Measurements from ENCODE around the gene DNAH9. TPM values are rescaled to one million over a fixed set of nuclear protein-coding genes. Genes with fewer than 3 reads are reported as not detected.

DNAH9 gene
- total and polyA plus RNA-seq, 2 of the 8 experiments (the other 6 are each of a cell fraction or from before 2014, with no cell fraction given): 0.21 to 0.86 TPM

GRCh38 chr17:11643851-11644250 is 45.6 kb downstream of the DNAH9 start:
- H3K23me2 ChIP-seq (ENCODE audit: low read depth, low read length): no peaks in the 10 kb centered on the region
- no peak overlapping the region for H2AFZ ChIP-seq (ENCODE audit: low read length)
- no peaks in the 10 kb centered on the region for H3K79me2 ChIP-seq (ENCODE audit: control insufficient read depth in 1 of 2, insufficient read depth in 2 of 2, low read length in 2 of 2)
- H3K4me2 ChIP-seq (ENCODE audit: insufficient read depth in 1 of 2, low read depth in 2 of 2, low read length in 2 of 2): no peak overlapping the region
- H3K79me1 ChIP-seq (ENCODE audit: low read depth, low read length): no peaks in the 10 kb centered on the region
- H3K56ac ChIP-seq (replicated peaks; ENCODE audit: insufficient read length, low read depth, low read length): no peak overlapping the region
- H3K9ac ChIP-seq (replicated peaks in 1 of 4; ENCODE audit: extremely low read depth in 1 of 4, low read depth in 3 of 4, low read length in 3 of 4): no peak overlapping the region
- 94% methylated on average over 7 of the region's 7 CpGs; no CpG with 5 or more reads in 1 of the 2 experiments for WGBS, 2 experiments (ENCODE audit: extremely low coverage in 1 of 2, insufficient coverage in 1 of 2, insufficient read length in 1 of 2, insufficient replicate concordance in 2 of 2, low coverage in 1 of 2, low lambda C conversion rate in 2 of 2, missing lambda C conversion rate in 1 of 2)
- H4K91ac ChIP-seq (replicated peaks; ENCODE audit: insufficient read length, low read length): no peak overlapping the region
- no peak overlapping the region for H2BK20ac ChIP-seq (ENCODE audit: low read length)
- H4K5ac ChIP-seq (ENCODE audit: insufficient read length, low read depth, low read length): no peak overlapping the region
- no peak for FAIRE-seq
- no peak overlapping the region for H4K8ac ChIP-seq (ENCODE audit: extremely low read depth, insufficient read depth, low read length)
- POLR2A ChIA-PET (ENCODE audit: partially characterized antibody): no interaction called here
- H4K20me1 ChIP-seq (replicated peaks in 1 of 2; ENCODE audit: control insufficient read depth in 1 of 2, insufficient read depth in 2 of 2, low read length in 2 of 2): no peaks in the 10 kb centered on the region
- no peak overlapping the region for H2BK15ac ChIP-seq (ENCODE audit: low read length)
- no peak for DNase-seq (ENCODE audit: low read depth in 1 of 2, low spot score in 2 of 2)
- no peak overlapping the region for H3K23ac ChIP-seq (ENCODE audit: insufficient read length)
- no peaks in the 10 kb centered on the region for H3K27me3 ChIP-seq (replicated peaks in 1 of 4; ENCODE audit: control insufficient read depth in 3 of 4, extremely low read depth in 1 of 4, insufficient read depth in 3 of 4, low read length in 3 of 4)
- no peaks in the 10 kb centered on the region for H3K36me3 ChIP-seq (ENCODE audit: control insufficient read depth in 2 of 4, insufficient read depth in 4 of 4, low read length in 3 of 4)
- no peaks in the 10 kb centered on the region for H3K4me1 ChIP-seq (replicated peaks in 1 of 4; ENCODE audit: control insufficient read depth in 3 of 4, insufficient read depth in 4 of 4, low read length in 3 of 4)
- H3K9me3 ChIP-seq (ENCODE audit: insufficient read depth in 2 of 2, low read depth in 1 of 2, low read length in 1 of 2): no peaks in the 10 kb centered on the region
- H2BK5ac ChIP-seq (ENCODE audit: low read depth, low read length): no peak overlapping the region
- no peak overlapping the region for H2BK12ac ChIP-seq (ENCODE audit: low read depth, low read length)
- no peak overlapping the region for H3K4me3 ChIP-seq (ENCODE audit: extremely low read depth in 1 of 4, insufficient read depth in 2 of 4, low read depth in 3 of 4, low read length in 4 of 4)
- H3K18ac ChIP-seq (ENCODE audit: extremely low read depth, low read length): no peak overlapping the region
- no peak overlapping the region for H3K27ac ChIP-seq (ENCODE audit: low read depth, low read length)
- no peak overlapping the region for H3K4ac ChIP-seq (replicated peaks; ENCODE audit: insufficient read length, low read depth, low read length)
- H3K14ac ChIP-seq (ENCODE audit: insufficient read length): no peak overlapping the region
- H2AK5ac ChIP-seq (ENCODE audit: low read depth, low read length): no peak overlapping the region
- CTCF ChIA-PET (ENCODE audit: partially characterized antibody): interaction anchor here (0.8 to 3.7 kb wide), 47 partner anchors 8 to 1029 kb away, joined by 3 to 34 read pairs (median 4); no protein-coding TSS in a partner anchor
- H2BK120ac ChIP-seq (replicated peaks; ENCODE audit: low read depth, low read length): no peak overlapping the region
- TF ChIP-seq CTBP2 (IDR thresholded peaks at IDR 0.05; ENCODE audit: borderline replicate concordance, insufficient read depth, insufficient read length, low read length): no peak
- TF ChIP-seq JUN (IDR thresholded peaks at IDR 0.05; ENCODE audit: low read depth, low read length): no peak
- TF ChIP-seq MAX (IDR thresholded peaks at IDR 0.05): no peak
- no peak for TF ChIP-seq SP4 (IDR thresholded peaks at IDR 0.05; ENCODE audit: low read length)
- TF ChIP-seq SIRT6 (IDR thresholded peaks at IDR 0.05; ENCODE audit: low read length): no peak
- TF ChIP-seq GABPA (IDR thresholded peaks at IDR 0.05; ENCODE audit: borderline replicate concordance, insufficient read depth, low read length): no peak
- TF ChIP-seq POLR2A (IDR thresholded peaks at IDR 0.05; ENCODE audit: control extremely low read depth in 1 of 2, low read depth in 2 of 2, low read length in 2 of 2): no peak

All from H1 (cell line).